ENCODE results near the gene MASTL.

Gene MASTL

DNA sequence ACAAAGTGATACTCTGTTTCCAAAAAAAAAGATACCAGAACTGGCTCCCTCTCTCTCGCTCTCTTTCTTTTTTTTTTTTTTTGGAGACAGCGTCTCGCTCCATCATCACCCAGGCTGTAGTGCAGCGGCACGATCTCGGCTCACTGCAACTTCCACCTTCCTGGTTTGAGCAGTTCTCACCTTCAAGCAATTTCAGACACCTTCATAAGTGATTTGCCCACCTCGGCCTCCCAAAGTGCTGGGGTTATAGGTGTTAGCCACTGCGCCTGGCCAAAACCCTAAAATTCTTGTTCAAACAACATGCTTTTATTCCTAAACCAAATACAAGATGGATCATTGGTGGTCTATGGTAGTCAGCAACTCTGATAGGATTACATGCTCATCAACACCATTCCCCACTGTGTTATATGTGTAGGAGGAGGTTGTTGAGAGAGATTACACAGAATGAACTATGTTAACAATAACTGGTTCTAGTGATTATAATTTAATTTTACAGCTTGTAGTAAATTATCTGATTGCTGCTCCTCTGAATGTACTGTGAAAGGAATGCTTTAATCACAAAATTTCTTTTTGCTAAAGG, 69.9 kb downstream of the MASTL start:
- DNase-seq (ENCODE audit: extremely low read depth in 1 of 2, low read depth in 1 of 2): no peak

DNA sequence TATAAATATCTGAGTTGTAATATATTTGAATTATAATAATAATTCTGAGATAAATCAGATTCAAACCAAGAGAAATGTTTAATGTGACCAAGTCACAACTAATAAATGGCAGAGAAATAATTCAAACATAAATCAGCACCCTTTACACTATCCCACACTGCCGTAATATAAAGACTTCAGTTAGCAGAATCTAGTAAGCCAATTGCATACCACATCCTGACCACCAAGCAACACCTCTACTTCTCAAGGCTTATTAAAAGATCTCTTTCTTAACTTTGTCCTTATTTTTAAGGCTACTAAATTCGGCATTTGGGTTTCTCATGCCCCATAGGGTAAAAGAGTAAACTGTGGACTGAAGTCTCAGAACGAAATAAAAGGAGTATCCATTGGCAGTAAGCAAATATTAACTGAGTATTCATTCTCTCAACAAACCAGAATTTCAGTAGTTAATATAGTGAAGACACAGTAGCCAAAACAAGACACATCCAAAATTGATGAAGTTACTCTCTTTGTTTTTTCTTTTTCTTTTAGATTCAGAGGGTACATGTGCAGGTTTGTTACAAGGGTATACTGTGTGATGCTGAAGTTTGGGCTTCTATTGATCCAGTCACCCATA, 70.6 kb downstream of the MASTL start:
- DNase-seq (ENCODE audit: extremely low read depth in 1 of 2, low read depth in 1 of 2): no peak

DNA sequence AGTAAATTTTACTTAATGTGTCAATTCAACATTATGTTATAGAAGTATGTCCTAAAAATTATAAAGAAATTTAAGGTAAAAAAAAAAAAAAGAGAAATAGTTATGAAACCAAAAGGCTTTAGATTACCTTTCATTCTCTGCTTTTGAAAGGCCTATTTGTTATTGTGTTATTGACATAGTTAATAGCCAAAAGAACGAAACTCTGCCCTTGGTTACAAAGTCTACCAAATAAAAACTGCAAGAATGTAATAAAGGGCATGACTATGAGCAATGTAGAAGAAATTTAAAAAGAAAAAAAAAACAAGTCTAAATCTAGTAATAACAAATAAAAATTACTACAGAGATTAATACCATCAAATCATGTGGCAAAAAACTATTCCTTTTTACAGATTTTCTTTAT, 74.9 kb downstream of the MASTL start:
- DNase-seq (ENCODE audit: extremely low read depth in 1 of 2, low read depth in 1 of 2): no peak

DNA sequence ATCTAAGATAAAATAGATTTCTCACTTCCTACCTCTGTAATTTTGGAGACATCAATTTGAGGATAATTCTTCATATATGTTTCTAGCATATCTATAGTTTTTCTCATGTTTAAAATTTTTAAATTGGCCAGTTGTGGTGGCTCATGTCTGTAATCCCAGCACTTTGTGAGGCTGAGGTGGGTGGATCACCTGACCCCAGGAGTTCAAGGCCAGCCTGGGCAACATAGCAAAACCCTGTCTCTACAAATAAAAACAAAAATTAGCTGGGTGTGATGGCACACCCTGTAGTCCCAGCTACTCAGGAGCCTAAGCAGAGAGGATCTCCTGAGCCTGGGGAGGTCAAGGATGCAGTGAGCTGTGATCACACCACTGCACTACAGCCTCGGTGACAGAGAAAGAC, 80.6 kb downstream of the MASTL start:
- no peak for DNase-seq (ENCODE audit: extremely low read depth in 1 of 2, low read depth in 1 of 2)

Measured in stimulated activated CD8-positive, alpha-beta memory T cell treated with anti-CD3 and anti-CD28 coated beads, Interleukin-7, amount 100 ng/mL, for 48 hours (primary cell).